Measurements from ENCODE around the gene MICALL2.

MICALL2 gene

DNA sequence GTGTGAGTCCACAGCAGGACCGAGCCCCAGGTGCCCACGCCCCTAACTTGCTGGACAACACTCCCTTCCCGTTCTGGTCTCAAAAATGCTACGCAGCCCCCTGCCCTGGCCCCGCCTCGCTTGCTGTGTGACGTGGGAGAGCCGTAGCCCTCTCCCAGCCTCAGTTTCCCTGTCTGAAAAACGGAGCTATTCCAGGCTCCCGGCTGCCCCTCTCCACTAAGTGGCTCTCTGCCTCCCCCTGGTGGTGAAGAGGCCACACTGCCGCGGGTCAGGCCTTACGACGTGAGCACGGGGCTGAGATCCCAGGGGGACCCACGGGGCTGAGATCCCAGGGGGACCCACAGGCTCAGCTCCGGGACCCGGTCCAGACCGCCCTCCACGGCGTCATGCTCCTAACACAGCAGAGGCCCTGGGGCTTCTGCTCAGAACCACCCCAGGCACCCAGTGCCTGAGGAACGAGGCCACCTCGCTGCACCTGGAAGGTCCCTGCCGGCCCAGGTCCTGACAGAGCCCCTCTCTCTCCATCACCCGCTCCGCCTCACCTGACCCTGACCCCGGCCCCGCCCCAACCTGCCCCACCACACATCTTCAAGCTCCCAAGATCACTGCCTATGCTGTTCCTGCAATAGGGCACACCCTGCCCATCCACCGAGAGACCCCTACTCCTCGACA, 26.7 kb downstream of the MICALL2 start:
- WGBS, 2 experiments (ENCODE audit: insufficient coverage in 2 of 2) = 14 to 24% methylated on average over 25 to 29 of the region's 30 CpGs
- H3K27ac ChIP-seq (ENCODE audit: low read depth, low read length, severe bottlenecking) = no peak overlapping the region
- no peak overlapping the region for H3K4me3 ChIP-seq (ENCODE audit: extremely low read depth, insufficient read depth, low read length, poor library complexity, severe bottlenecking)
- H3K9me3 ChIP-seq (ENCODE audit: control insufficient read depth, low read length) = no peaks in the 10 kb centered on the region
- no peaks in the 10 kb centered on the region for H3K36me3 ChIP-seq (ENCODE audit: control insufficient read depth, insufficient read depth, low read length)
- H3K4me1 ChIP-seq (ENCODE audit: control insufficient read depth, insufficient read depth, low read length, poor library complexity, severe bottlenecking) = no peaks in the 10 kb centered on the region

DNA sequence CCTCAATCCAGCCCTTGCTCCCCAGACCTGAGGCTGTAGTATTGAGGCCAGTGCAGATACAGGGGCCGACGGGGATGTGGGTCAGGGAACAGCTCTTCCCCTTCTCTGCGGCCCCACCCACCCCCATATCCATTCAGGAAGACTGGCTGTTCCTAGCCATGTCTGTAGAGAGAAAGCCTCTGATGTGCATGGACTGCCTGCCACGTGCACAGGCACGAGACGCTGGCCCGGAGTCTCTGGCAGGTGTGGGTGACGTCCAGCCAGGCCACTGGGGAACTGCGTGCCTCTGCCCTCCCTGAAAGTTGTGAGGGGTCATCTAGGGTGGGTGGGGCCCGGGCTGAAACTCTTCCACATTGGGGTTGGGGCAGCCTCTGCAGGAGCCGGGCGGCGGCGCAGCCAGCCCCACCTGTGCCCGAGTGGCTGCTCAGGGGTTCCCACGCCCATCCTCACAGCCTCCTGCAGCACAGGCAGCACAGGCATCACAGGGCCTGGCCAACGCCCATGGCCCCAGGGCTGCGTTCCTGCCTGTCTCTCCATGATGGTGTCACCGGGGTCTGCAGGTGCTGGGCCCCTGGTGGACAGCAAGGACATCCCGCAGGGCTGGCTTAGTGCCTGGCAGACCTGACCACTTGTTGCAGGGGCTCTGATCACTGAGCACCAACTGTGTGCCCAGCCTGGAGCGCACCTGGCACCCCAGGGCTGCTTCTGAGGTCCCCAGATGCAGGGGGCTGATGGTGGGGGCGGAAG, 27.5 kb downstream of the MICALL2 start:
- Histone ChIP-seq H3K4me3 (ENCODE audit: extremely low read depth, insufficient read depth, low read length, poor library complexity, severe bottlenecking) (no peak overlapping the region), H3K9me3 (ENCODE audit: control insufficient read depth, low read length) (no peaks in the 10 kb centered on the region), H3K36me3 (ENCODE audit: control insufficient read depth, insufficient read depth, low read length) (no peaks in the 10 kb centered on the region), H3K27ac (ENCODE audit: low read depth, low read length, severe bottlenecking) (no peak overlapping the region), H3K4me1 (ENCODE audit: control insufficient read depth, insufficient read depth, low read length, poor library complexity, severe bottlenecking) (no peaks in the 10 kb centered on the region)
- WGBS, 2 experiments (ENCODE audit: insufficient coverage in 2 of 2) = 71 to 76% methylated on average over 17 to 19 of the region's 22 CpGs

DNA sequence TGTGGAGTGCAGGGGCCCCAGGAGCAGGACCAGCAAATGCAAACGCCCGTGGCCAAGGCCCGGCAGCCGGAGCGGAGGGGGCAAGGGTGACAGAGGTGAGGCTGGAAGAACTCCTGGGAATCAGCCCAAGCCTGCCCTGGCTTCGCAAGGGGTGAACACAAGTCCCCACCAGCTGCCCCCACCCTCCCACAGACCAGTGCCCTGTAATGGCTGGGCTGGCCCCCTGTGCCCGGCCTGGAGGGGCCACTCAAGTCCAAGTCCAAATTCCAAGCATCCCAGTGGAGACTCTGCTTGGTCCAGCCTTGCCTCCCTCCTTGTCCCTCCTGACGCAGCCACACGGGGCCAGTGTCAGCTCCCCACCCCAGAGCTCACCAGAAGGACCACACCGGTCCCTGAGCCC, 28.0 kb downstream of the MICALL2 start:
- Histone ChIP-seq H3K4me3 (ENCODE audit: extremely low read depth, insufficient read depth, low read length, poor library complexity, severe bottlenecking) (no peak overlapping the region), H3K27ac (ENCODE audit: low read depth, low read length, severe bottlenecking) (no peak overlapping the region), H3K9me3 (ENCODE audit: control insufficient read depth, low read length) (no peaks in the 10 kb centered on the region), H3K4me1 (ENCODE audit: control insufficient read depth, insufficient read depth, low read length, poor library complexity, severe bottlenecking) (no peaks in the 10 kb centered on the region), H3K36me3 (ENCODE audit: control insufficient read depth, insufficient read depth, low read length) (no peaks in the 10 kb centered on the region)
- WGBS, 2 experiments (ENCODE audit: insufficient coverage in 2 of 2) = 78% methylated on average over 6 to 9 of the region's 10 CpGs

DNA sequence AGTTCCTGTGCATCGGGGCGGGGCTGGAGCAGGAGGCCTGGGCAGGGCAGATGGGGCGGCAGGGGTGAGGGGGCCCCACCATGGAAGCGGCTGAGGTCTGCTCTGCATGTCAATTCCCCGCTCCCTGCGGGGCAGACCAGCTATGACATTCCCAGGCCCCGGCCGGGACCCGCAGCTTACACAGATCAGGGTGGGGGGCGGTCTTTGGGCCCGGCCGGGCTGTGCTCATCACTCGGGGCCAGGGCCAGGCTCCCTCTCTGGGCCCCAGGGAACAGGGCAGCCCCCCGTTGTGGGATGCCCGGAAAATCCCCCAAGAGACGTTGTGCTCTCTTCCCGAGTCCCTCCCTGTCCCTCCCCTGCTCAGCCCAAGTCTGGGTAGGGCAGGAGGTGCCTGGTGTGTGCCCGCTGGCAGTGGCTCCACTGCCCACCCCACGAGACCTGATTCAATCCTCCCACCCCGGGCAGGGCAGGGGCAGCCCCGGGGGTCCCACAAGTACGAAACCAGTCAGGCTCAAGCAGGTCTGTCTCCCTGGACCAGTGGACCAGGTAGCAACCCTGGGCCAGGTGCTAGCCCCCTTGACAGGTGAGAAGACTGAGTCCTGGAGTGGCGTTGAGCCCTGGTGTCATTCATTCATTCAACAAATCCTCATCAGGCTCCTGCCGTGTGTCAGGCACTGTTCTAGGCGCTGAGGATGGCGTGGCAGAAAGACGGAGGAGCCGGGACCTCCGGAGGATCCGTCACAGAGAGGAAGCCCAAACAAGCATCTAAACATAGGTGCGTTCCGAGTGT, 29.0 kb downstream of the MICALL2 start:
- no peak overlapping the region for H3K4me3 ChIP-seq (ENCODE audit: extremely low read depth, insufficient read depth, low read length, poor library complexity, severe bottlenecking)
- H3K4me1 ChIP-seq (ENCODE audit: control insufficient read depth, insufficient read depth, low read length, poor library complexity, severe bottlenecking) = no peaks in the 10 kb centered on the region
- WGBS, 2 experiments (ENCODE audit: insufficient coverage in 2 of 2) = 79 to 84% methylated on average over 29 to 31 of the region's 32 CpGs
- H3K36me3 ChIP-seq (ENCODE audit: control insufficient read depth, insufficient read depth, low read length) = no peaks in the 10 kb centered on the region
- H3K9me3 ChIP-seq (ENCODE audit: control insufficient read depth, low read length) = no peaks in the 10 kb centered on the region
- H3K27ac ChIP-seq (ENCODE audit: low read depth, low read length, severe bottlenecking) = no peak overlapping the region

DNA sequence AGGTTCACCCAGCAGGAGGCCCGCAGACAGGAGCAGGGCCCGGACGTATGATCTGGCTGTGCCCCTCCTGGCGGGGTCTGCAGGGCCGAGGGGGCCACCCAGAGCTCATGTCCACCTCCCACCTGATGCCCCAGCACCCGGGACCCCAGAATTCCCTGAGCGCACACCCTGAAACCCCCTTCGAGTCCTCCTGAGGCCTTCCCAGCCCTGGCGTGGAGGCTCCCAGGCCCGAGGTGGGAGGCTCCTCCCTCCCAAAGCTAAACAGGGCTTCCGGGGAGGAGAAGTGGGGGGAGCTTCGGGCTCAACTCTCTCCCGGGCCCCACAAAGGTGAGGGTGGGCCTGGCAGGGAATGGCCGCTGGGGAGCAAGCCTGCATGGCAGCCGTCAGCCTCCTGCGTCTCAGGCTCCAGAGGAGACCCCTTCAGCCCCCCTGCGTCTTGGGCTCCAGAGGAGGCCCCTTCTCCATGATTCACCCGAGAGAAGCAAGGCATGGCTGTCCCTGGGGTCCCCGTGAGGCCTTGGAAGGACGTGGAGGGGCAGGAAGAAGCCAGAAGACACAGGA, 30.2 kb downstream of the MICALL2 start:
- Histone ChIP-seq H3K4me3 (ENCODE audit: extremely low read depth, insufficient read depth, low read length, poor library complexity, severe bottlenecking) (no peak overlapping the region), H3K27ac (ENCODE audit: low read depth, low read length, severe bottlenecking) (no peak overlapping the region), H3K4me1 (ENCODE audit: control insufficient read depth, insufficient read depth, low read length, poor library complexity, severe bottlenecking) (no peaks in the 10 kb centered on the region), H3K9me3 (ENCODE audit: control insufficient read depth, low read length) (no peaks in the 10 kb centered on the region), H3K36me3 (ENCODE audit: control insufficient read depth, insufficient read depth, low read length) (no peaks in the 10 kb centered on the region)
- WGBS, 2 experiments (ENCODE audit: insufficient coverage in 2 of 2) = 76 to 85% methylated on average over 7 to 16 of the region's 20 CpGs

DNA sequence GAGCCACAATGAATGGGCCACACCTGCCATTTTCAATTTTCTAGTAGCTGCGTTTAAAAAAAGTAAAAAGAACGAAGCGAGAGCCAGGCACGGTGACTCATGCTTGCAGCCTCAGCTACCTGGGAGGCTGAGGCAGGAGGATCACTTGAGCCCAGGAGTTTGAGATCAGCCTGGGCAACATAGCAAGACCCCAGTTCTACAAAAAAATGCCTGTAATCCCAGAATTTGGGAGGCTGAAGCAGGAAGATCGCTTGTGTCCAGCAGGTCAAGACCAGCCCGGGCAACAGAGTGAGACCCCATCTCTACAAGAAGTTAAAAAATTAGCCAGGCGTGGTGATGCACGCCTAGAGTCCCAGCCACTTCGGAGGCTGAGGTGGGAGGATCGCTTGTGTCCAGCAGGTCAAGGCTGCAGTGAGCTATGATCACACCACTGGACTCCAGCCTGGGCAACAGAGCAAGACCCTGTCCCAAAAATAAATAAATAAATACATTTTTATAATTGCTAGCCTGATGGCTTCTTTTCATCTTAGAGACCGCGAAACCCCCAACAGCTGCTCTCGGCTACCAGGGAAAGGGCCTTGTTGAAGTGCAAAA, 32.1 kb downstream of the MICALL2 start:
- Histone ChIP-seq H3K9me3 (ENCODE audit: control insufficient read depth, low read length) (no peaks in the 10 kb centered on the region), H3K4me1 (ENCODE audit: control insufficient read depth, insufficient read depth, low read length, poor library complexity, severe bottlenecking) (no peaks in the 10 kb centered on the region), H3K27ac (ENCODE audit: low read depth, low read length, severe bottlenecking) (no peak overlapping the region), H3K4me3 (ENCODE audit: extremely low read depth, insufficient read depth, low read length, poor library complexity, severe bottlenecking) (no peak overlapping the region), H3K36me3 (ENCODE audit: control insufficient read depth, insufficient read depth, low read length) (no peaks in the 10 kb centered on the region)
- 93 to 95% methylated on average over 9 to 13 of the region's 13 CpGs for WGBS, 2 experiments (ENCODE audit: insufficient coverage in 2 of 2)

DNA sequence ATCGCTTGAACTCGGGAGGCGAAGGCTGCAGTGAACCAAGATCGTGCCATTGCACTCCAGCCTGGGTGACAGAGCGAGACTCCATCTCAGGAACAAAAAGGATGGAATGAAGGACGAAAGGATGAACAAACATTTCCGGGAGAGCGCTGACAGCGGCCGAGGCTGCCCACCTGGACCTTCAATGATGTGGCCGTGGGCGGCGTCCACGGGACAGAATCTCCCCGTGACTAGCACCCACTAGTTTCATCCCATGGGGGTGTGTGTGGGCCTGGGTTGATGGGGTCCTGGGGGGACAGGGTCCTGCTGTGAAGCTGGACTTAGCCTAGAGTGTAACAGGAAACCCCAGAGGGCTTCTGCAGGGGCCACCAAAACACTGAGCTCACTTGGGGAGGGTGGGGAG, 32.8 kb downstream of the MICALL2 start:
- Histone ChIP-seq H3K4me3 (ENCODE audit: extremely low read depth, insufficient read depth, low read length, poor library complexity, severe bottlenecking) (no peak overlapping the region), H3K27ac (ENCODE audit: low read depth, low read length, severe bottlenecking) (no peak overlapping the region), H3K36me3 (ENCODE audit: control insufficient read depth, insufficient read depth, low read length) (no peaks in the 10 kb centered on the region), H3K9me3 (ENCODE audit: control insufficient read depth, low read length) (no peaks in the 10 kb centered on the region), H3K4me1 (ENCODE audit: control insufficient read depth, insufficient read depth, low read length, poor library complexity, severe bottlenecking) (no peaks in the 10 kb centered on the region)
- 95 to 96% methylated on average over 10 to 15 of the region's 15 CpGs for WGBS, 2 experiments (ENCODE audit: insufficient coverage in 2 of 2)

DNA sequence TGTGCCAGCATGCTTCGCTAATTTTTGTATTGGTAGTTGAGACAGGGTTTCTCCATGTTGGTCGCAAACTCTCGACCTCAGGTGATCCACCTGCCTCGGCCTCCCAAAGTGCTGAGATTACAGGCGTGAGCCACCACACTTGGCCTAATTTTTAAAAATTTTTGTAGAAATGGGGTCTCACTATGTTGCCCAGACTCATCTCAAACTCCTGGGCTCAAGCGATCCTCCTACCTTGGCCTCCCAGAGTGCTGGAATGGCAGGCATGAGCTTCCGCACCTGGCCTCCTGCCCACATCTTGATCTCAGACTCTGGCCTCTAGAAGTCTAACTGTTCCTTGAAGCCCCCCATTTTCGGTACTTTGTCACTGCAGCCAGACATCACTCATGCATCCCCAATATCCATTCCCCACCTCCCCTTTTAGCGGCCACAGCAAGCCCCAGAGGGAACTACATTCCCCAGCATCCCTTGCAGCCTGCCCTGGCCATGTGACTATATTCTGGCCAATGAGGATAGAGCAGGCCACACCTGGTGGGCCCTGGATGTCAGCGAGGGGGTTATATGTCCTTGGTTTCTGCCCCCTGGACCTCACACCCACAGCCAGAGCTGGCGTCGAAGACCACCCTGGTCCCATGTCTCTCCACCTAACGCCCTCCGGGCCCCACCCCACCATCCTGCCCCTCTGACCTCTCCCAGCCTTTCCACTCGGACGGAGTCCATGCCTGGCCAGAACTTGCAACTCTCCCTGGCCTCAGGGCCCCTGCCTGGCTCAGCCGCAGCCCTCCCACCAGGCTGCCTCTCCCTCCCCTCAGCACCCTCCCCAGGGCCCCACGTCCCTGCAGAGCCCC, 33.8 kb downstream of the MICALL2 start:
- Histone ChIP-seq H3K4me1 (ENCODE audit: control insufficient read depth, insufficient read depth, low read length, poor library complexity, severe bottlenecking) (no peaks in the 10 kb centered on the region), H3K27ac (ENCODE audit: low read depth, low read length, severe bottlenecking) (no peak overlapping the region), H3K4me3 (ENCODE audit: extremely low read depth, insufficient read depth, low read length, poor library complexity, severe bottlenecking) (no peak overlapping the region), H3K36me3 (ENCODE audit: control insufficient read depth, insufficient read depth, low read length) (no peaks in the 10 kb centered on the region), H3K9me3 (ENCODE audit: control insufficient read depth, low read length) (no peaks in the 10 kb centered on the region)
- 82 to 90% methylated on average over 13 to 15 of the region's 18 CpGs for WGBS, 2 experiments (ENCODE audit: insufficient coverage in 2 of 2)

DNA sequence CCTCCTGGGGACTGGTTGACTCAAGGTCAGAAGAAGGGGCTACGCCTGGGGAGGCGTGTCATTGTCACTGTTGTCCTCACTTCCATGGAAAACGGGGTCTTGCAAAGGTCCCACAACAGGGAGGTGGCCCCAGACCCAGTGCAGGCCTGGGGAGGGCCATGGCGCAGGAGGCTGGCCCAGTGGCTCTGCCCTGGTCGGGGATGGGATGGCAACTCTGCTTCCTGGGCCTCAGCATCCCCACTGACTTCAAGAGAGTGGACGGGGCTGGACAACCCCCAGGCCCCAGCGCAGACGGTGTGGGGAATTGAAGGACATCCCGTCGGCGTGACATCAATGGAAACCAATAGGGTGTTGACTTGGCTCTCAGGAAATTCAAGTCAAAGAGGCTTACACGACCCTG, 35.2 kb downstream of the MICALL2 start:
- 82 to 89% methylated on average over 12 of the region's 12 CpGs for WGBS, 2 experiments (ENCODE audit: insufficient coverage in 2 of 2)
- Histone ChIP-seq H3K4me3 (ENCODE audit: extremely low read depth, insufficient read depth, low read length, poor library complexity, severe bottlenecking) (no peak overlapping the region), H3K9me3 (ENCODE audit: control insufficient read depth, low read length) (no peaks in the 10 kb centered on the region), H3K36me3 (ENCODE audit: control insufficient read depth, insufficient read depth, low read length) (no peaks in the 10 kb centered on the region), H3K4me1 (ENCODE audit: control insufficient read depth, insufficient read depth, low read length, poor library complexity, severe bottlenecking) (no peaks in the 10 kb centered on the region), H3K27ac (ENCODE audit: low read depth, low read length, severe bottlenecking) (no peak overlapping the region)

Data from mesodermal cell (in vitro differentiated cells).